Fibroblast of lung (primary cell): ENCODE data around the gene WBP4.
"Not testable (repeated sequence)": the region's sequence is repeated elsewhere in the genome, so short reads cannot be mapped to it uniquely, and the experiment has no call there.

Experiments used
- CTCF ChIP-seq, 2 donors: IDR thresholded peaks in 1 of 2; conservative IDR thresholded peaks in 1 of 2; 1 replicate in 1 of 2; 2 replicates in 1 of 2; pipeline ENCODE4 v1.5.1; 2011 to 2012; ENCODE audit warnings: low read length in 2 of 2, control low read depth in 1 of 2, inconsistent platforms in 1 of 2, low read depth in 1 of 2, mild to moderate bottlenecking in 1 of 2
- EZH2 ChIP-seq: IDR thresholded peaks from 2 replicates; pipeline ENCODE4 v1.5.1; 2012; ENCODE audit warnings: low read length, control low read depth, mild to moderate bottlenecking; ENCODE audit errors: missing control alignments

DNA sequence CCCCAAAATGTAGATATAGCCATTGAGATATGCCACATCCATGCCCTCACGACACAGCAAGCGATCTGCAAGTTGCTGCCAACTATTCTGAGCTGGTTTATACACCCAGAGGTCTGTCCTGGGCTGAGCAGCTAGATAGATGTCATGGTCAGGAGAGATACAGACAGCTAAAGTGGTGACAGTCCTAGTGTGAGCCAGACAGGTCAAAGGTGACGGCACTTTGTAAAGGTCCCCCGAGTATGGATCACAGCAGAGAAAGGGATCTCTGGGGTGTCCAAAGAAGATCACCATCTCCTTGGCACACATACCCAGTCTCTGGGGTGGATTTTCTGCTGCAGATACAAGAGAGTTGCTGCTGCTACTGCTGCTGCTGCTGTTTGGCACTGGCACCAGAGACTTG lies 69.9 kb downstream of the WBP4 start:
- not testable (repeated sequence) for TF ChIP-seq CTCF (conservative IDR thresholded peaks at IDR 0.05 in 1 of 2, IDR thresholded peaks at IDR 0.05 in 1 of 2; ENCODE audit: low read depth in 1 of 2, low read length in 2 of 2); EZH2
